Rectal smooth muscle tissue (tissue), 1 donor: Measurements from ENCODE around the gene CYP8B1.

Experiments used
- H3K27ac ChIP-seq: one replicate; pipeline ENCODE4 v1.7.0; 2013; ENCODE audit warnings: low read depth, low read length, inconsistent platforms
- H3K27me3 ChIP-seq: one replicate; pipeline ENCODE4 v1.7.0; 2013; ENCODE audit warnings: low read length; ENCODE audit not compliant: control insufficient read depth, insufficient read depth
- H3K36me3 ChIP-seq: one replicate; pipeline ENCODE4 v1.7.0; 2013; ENCODE audit warnings: low read length; ENCODE audit not compliant: control insufficient read depth, insufficient read depth
- H3K4me1 ChIP-seq: one replicate; pipeline ENCODE4 v1.7.0; 2013; ENCODE audit warnings: low read length; ENCODE audit not compliant: control insufficient read depth, insufficient read depth
- H3K4me3 ChIP-seq: one replicate; pipeline ENCODE4 v1.7.0; 2013; ENCODE audit warnings: low read length
- H3K9ac ChIP-seq: one replicate; pipeline ENCODE4 v1.7.0; 2013; ENCODE audit warnings: low read length

The CYP8B1 gene, protein sequence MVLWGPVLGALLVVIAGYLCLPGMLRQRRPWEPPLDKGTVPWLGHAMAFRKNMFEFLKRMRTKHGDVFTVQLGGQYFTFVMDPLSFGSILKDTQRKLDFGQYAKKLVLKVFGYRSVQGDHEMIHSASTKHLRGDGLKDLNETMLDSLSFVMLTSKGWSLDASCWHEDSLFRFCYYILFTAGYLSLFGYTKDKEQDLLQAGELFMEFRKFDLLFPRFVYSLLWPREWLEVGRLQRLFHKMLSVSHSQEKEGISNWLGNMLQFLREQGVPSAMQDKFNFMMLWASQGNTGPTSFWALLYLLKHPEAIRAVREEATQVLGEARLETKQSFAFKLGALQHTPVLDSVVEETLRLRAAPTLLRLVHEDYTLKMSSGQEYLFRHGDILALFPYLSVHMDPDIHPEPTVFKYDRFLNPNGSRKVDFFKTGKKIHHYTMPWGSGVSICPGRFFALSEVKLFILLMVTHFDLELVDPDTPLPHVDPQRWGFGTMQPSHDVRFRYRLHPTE

DNA sequence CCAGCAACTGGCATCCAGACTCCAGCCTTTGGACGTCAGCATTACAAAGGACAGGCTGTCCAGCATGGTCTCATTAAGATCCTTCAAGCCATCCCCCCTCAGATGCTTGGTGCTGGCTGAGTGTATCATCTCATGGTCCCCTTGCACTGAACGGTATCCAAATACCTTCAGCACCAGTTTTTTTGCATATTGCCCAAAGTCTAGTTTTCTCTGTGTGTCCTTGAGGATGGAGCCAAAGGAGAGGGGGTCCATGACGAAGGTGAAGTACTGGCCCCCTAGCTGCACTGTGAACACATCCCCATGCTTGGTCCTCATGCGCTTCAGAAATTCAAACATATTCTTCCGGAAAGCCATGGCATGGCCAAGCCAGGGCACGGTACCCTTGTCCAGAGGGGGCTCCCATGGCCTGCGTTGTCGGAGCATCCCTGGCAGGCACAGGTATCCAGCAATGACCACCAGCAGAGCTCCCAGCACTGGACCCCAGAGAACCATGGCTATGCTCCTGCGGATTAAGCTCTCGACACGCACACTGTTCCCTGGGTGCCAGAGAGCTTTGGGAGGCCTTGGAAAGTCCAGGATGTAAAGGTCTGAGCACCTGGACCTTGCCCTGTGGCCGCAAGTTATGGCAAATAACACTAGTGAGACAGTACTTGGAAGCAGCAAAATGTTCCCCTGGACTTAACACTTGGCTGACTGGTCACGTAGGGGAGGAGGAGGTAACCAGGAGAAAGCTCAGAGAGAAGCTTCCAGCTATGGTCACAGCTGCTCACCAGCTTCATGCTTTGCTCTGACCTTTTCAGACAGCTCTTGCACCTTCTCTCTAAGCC is at the start of gene CYP8B1:
TSS of gene CYP8B1 (minus strand) at position 555 of the 827 bp plus-strand sequence. CDS start at position 492, 63 bp downstream.
- peaks cover 2% of the 10 kb centered on the region for H3K4me1 ChIP-seq
- H3K27ac ChIP-seq = no peak within 1 kb of the TSS
- no peak within 1 kb of the TSS for H3K4me3 ChIP-seq
- H3K27me3 ChIP-seq = no peaks in the 10 kb centered on the region
- no peaks in the 10 kb centered on the region for H3K36me3 ChIP-seq
- H3K9ac ChIP-seq = no peak within 1 kb of the TSS

DNA sequence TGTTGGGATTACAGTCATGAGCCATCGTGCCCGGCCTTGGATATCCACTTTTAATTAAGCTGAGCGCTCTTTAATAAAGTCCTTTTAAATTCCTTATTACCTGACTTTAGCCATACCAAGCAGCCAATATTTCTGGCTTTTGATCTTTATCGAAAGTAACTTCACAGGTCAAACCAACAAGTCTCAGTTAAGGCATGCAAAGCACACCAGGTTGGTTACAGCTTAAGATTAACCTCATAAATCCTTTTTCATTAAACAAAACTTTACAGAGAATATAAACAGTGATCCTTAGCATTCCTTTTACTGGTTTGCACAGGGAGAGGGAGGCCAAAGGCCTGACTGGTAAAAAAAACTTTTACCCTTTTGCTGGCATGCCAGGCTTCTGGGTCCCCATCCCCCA is 47.9 kb upstream of the CYP8B1 start:
- no peaks in the 10 kb centered on the region for H3K27me3 ChIP-seq
- no peaks in the 10 kb centered on the region for H3K4me1 ChIP-seq
- H3K27ac ChIP-seq = no peak overlapping the region

DNA sequence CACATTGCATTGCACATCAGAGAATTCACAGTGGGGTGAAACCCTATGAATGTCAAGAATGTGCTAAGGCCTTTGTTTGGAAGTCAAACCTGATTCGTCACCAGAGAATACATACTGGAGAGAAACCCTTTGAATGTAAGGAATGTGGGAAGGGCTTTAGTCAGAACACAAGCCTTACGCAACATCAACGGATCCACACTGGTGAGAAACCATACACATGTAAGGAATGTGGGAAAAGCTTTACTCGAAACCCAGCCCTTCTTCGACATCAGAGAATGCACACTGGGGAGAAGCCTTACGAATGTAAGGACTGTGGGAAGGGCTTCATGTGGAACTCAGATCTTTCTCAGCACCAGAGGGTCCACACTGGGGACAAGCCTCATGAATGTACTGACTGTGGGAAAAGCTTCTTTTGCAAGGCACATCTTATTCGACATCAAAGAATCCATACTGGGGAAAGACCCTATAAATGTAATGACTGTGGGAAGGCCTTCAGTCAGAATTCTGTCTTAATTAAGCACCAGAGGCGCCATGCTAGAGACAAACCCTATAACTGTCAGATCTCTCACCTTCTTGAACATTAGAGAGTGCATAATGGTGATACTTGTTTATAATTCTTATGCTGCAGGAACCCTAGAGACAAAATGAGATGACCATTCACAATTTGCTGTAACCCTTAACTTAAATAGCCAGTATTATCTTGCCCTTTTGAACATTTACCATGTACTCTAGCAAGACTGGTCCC is 39.3 kb upstream of the CYP8B1 start:
- H3K9ac ChIP-seq = no peak overlapping the region
- no peaks in the 10 kb centered on the region for H3K4me1 ChIP-seq
- H3K27ac ChIP-seq = no peak overlapping the region
- H3K36me3 ChIP-seq = peaks cover 27% of the 10 kb centered on the region
- no peaks in the 10 kb centered on the region for H3K27me3 ChIP-seq
- no peak overlapping the region for H3K4me3 ChIP-seq

More for the DNA sequence above, 47.9 kb upstream of the CYP8B1 start:
- Histone ChIP-seq H3K4me3 (no peak overlapping the region), H3K36me3 (no peaks in the 10 kb centered on the region), H3K9ac (no peak overlapping the region)

DNA sequence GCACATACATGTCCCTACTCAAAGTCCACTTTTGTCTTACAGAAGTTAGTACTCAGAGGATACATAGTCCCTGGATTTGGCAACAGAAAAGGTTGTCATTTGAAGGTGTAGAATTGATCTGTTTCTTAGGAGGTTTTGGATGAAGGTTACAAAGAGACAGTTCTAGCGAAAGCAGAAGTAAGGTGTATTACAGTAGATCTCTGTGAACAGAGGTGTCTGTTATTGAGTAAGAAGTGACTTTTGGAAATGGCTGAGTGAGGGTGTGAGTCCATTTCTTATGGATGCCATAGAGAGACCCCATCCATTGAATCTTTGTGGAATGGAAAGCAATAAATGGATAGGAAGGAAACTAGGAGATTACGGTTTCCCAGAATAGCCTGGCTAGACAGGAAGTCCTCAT is 35.9 kb upstream of the CYP8B1 start:
- no peaks in the 10 kb centered on the region for H3K27me3 ChIP-seq
- no peak overlapping the region for H3K27ac ChIP-seq
- H3K4me3 ChIP-seq = no peak overlapping the region
- H3K9ac ChIP-seq = no peak overlapping the region
- peaks cover 27% of the 10 kb centered on the region for H3K36me3 ChIP-seq
- peaks cover 6% of the 10 kb centered on the region for H3K4me1 ChIP-seq

DNA sequence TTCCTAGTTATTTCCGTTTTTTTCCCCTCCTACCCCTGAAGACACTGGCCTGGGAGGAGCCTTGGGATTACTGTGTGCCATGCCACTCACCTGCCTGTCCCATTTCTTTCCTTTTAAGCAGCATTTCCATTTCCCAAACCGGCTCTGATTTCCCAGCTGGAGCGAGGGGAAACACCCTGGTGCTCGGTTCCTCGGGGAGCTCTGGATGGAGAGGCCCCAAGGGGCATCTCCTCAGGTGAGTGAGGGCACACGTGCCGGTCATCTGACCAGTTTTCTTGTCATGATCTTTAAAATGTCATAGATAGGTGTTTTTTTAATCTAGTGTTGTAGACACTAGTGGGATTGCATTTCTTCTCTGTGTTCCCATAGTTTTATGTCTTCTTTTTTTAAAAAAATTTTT is 33.0 kb upstream of the CYP8B1 start:
- Histone ChIP-seq H3K4me1 (peaks cover 6% of the 10 kb centered on the region), H3K27me3 (peaks cover 2% of the 10 kb centered on the region), H3K36me3 (peaks cover 12% of the 10 kb centered on the region), H3K27ac (no peak overlapping the region), H3K4me3 (no peak overlapping the region), H3K9ac (no peak overlapping the region)

DNA sequence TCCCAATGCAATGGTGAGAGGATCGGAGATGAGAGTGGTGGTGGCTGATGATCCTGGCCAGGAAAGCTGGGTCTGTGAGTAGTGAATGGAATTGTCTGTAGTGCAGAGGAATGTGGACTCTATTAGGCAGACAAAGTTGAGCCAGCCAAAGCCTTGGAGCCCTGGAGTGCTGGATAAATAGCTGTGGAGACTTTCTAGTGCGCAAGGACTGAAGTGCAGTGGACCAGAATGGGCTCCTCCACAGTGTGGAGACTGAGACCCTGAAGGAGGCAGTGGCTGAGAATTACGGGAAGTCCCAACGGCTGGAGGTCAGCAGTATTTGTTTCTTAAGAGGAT is 31.1 kb upstream of the CYP8B1 start:
- Histone ChIP-seq H3K27me3 (peaks cover 2% of the 10 kb centered on the region), H3K36me3 (peaks cover 10% of the 10 kb centered on the region), H3K4me3 (peak overlapping the region; percentile 71), H3K27ac (peak overlapping the region; percentile 68), H3K4me1 (peaks cover 6% of the 10 kb centered on the region), H3K9ac (no peak overlapping the region)

DNA sequence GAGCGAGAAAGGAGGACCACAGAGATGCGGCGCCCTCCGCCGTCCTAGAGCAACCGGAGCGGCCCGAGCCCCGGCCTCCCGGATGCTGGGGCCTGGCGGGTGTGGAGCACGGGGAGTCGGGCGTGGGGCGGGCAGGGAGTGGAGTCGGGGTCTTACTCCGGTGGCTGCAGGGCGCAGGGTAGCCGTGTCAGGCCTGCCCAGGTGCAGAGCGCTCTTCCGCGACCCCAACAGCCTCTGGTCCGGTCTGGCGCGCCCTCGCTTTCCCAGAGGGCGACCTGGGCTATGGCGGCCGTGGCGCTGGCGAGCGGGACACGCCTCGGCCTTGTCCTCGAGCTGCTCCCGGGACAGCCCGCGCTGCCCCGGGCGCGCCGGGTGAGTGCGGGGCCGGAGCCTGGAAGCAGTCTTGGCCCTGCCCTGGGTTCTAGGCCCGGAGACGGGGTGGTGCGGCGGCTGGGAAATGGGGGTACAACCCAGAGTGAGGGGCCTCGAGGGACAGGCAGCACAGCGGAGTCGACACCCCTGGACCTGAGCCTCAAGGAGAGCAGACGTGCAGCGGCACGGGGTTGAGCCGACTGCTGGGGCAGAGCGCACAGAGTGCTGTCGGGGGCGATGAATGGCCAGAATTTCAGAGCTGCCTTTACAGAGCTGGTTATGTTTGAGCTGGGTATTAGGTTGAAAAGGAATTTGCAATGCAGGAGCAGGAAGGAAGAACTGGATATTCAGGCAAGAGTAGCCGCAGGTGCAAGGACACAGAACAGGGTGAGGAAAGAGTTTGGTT is 30.6 kb upstream of the CYP8B1 start, which contains the start of gene ZNF662:
TSS of gene ZNF662 (plus strand) at position 73 of the 778 bp plus-strand sequence. CDS start 1,973 bp downstream, outside the sequence.
- Histone ChIP-seq H3K27ac (peak within 1 kb of the TSS; percentile 68), H3K36me3 (peaks cover 9% of the 10 kb centered on the region), H3K27me3 (peaks cover 2% of the 10 kb centered on the region)

DNA sequence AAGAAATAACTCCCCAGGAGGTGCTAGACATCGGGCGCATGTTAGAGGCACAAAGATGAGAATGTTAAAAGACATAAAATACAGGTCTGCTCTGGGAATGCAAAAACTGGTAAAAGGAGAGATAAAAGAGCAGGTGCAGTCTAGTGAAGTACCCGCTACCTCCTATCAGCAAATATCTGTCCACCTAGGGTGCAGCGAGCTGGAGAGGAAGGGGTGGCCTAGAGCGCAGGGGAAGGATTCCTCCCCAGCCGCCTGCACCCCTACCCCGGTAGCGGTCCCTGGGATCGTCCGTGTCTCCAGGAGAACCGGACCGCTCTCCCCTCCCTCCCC is 30.0 kb upstream of the CYP8B1 start:
- H3K36me3 ChIP-seq = peaks cover 3% of the 10 kb centered on the region
- H3K4me3 ChIP-seq = peak overlapping the region; percentile 71
- peak overlapping the region; percentile 68 for H3K27ac ChIP-seq
- peaks cover 2% of the 10 kb centered on the region for H3K27me3 ChIP-seq
- H3K4me1 ChIP-seq = peaks cover 6% of the 10 kb centered on the region
- H3K9ac ChIP-seq = peak overlapping the region; percentile 47

More for the DNA sequence above, 30.6 kb upstream of the CYP8B1 start, which contains the start of gene ZNF662:
- Histone ChIP-seq H3K9ac (peak within 1 kb of the TSS; percentile 64), H3K4me3 (peak within 1 kb of the TSS; percentile 71), H3K4me1 (peaks cover 6% of the 10 kb centered on the region)

DNA sequence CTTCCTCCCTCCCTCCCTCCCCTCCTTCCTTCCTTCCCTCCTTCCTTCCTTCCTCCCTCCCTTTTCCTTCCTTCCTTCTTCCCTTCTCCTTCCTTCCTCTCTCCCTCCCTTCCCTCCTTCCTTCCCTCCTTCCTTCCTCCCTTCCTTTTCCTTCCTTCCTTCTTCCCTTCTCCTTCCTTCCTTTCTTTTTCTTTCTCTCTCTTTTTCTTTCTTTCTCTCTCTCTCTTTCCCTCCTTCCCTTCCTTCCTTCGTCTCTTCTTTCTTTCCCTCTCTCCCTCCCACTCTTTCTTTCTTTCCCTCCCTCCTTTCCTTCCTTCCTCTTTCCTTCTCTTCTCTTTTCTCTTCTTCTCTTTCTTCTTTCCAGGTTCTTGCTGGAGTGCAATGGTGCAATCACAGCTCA is 28.4 kb upstream of the CYP8B1 start:
- Histone ChIP-seq H3K27ac (no peak overlapping the region), H3K27me3 (peaks cover 2% of the 10 kb centered on the region), H3K9ac (no peak overlapping the region), H3K4me1 (peaks cover 6% of the 10 kb centered on the region), H3K36me3 (no peaks in the 10 kb centered on the region), H3K4me3 (no peak overlapping the region)

DNA sequence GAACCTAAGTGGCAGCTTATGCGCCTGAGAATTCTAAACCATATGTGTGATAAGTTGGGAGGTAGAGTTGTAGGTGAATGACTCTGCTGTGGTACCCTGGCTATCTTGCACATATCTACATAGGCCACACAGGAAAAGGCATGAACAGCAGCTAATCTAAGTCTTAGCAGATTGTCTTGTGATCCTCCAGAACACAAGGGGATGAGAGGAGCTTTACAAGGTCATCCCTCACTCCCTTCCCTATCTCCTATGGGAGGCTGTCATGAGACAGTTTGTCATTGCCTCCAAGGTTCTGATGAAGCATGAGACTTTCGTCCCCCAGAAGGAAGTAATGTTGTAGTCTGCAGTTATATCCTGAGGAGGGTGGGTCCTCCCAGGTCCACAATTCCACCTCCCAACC is 26.6 kb upstream of the CYP8B1 start:
- Histone ChIP-seq H3K4me1 (peaks cover 6% of the 10 kb centered on the region), H3K27me3 (peaks cover 2% of the 10 kb centered on the region), H3K4me3 (no peak overlapping the region), H3K9ac (no peak overlapping the region), H3K27ac (no peak overlapping the region), H3K36me3 (no peaks in the 10 kb centered on the region)

DNA sequence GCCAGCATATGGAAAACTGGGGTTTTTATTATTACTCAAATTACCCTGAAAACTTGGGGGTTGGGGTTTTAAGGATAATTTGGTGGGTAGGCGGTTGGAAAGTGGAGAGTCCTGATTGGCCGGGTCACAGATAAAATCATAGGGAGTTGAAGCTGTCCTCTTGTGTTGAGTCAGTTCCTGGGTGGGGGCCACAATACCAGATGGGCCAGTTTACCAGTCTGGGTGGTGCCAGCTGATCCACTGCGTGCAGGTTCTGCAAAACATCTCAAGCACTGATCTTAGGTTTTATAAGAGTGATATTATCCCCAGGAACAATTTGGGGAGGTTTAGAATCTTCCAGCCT is 25.4 kb upstream of the CYP8B1 start:
- no peak overlapping the region for H3K9ac ChIP-seq
- no peaks in the 10 kb centered on the region for H3K4me1 ChIP-seq
- no peak overlapping the region for H3K27ac ChIP-seq
- H3K36me3 ChIP-seq = no peaks in the 10 kb centered on the region
- peaks cover 2% of the 10 kb centered on the region for H3K27me3 ChIP-seq
- no peak overlapping the region for H3K4me3 ChIP-seq
